ENCODE data around the gene TRAPPC2L.
"Not testable (repeated sequence)": the region's sequence is repeated elsewhere in the genome, so short reads cannot be mapped to it uniquely, and the experiment has no call there.

TRAPPC2L gene

DNA sequence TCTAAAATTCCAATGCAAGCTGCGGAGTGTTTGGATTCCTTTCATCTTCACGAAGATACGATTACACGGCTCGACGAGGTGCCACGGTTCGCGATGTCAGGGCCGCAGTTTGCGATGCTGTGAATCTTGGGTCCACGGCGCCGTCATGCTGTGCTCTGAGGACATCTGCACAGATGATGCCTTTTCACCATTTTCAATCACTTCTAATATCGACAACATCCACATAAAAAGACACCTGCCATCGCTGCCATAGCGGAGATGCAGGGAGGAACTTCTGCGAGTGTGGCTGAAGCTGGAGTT, 38.4 kb upstream of the TRAPPC2L start:
- no peak for DNase-seq (ENCODE audit: low read depth, low spot score)

DNA sequence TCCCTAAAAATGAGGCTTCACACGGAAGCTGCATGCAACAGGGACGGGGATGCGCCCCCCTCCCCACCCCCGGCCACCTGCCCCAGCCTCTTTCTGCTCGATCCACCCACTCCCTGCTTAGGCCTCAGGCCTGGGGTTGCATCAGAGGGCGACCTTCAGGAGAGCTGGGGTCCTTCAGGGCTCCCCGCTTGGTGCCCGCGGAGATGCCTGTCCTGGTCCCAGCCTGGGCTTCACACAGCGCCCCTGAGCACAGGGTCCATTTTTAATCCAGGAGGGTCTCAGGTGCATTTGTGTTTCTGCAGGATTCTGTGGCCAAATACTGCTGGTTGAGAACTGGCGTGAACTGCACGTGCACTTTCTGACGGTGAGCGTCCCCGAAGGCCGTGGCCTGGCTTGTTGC, 37.8 kb upstream of the TRAPPC2L start:
- DNase-seq (ENCODE audit: low read depth, low spot score), result no peak

DNA sequence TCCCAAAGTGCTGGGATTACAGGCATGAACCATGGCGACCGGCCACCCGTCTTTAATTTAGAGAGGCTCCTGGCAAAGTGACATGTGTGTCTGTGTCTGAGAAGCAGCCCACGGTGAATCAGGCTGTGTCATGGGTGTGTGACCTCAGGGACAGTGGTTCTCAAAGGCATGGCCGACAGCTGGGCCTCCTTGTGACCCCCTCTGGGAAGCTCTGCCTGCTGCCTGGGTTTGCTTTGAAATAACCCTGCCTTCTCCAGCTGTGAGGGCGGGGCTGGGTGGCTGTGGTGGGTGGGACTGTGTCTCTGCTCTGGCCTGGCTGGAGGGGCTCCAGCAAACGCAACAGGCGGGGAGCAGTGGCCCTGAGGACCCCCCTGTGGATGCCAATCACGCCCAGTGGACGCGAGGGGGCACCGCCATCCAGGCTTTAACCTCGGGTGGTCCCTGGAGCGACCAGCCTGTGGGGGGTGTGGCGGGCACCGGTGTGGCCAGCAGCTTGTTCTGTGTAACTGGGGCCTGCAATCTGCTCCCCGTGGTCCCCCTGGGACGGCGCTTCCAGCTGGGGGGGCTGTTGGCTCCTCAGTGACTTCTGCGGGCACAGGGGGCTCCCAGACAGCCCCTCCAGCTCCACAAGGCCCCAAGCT, 36.4 kb upstream of the TRAPPC2L start:
- DNase-seq (ENCODE audit: low read depth, low spot score), result no peak

DNA sequence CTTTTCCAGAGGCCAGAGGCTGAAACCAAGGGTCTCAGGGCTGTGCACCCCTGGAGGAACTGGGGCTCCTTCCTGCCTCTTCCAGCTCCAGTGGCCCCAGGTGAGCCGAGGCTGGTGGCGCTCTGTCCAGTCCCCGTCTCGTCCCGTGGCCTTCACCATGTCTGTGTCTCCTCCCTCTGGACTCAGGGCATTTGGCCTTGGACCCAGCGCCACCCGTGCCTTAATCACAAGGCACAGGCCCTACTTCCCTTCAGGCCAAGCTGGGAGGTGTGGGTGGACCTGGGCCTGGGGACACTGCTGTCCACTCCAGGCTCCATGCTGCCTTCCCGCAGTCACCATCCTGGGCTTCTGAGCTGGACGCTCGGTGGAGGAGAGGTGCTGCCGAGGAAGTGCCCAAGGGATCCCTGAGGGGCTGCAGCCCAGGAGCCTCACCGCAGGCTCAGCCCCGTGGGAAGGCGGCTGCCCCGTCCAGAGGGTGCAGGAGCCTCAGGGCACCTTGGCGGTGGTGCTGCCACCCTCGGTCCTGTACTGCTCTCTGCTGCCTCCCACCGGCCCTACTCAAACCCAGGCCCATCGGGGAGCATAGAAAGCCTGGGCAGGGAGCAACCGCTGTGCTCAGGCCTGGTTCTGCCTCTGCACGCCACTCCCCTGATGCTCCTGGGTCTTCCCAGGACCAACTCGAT, 35.6 kb upstream of the TRAPPC2L start:
- no peak for DNase-seq (ENCODE audit: low read depth, low spot score)

DNA sequence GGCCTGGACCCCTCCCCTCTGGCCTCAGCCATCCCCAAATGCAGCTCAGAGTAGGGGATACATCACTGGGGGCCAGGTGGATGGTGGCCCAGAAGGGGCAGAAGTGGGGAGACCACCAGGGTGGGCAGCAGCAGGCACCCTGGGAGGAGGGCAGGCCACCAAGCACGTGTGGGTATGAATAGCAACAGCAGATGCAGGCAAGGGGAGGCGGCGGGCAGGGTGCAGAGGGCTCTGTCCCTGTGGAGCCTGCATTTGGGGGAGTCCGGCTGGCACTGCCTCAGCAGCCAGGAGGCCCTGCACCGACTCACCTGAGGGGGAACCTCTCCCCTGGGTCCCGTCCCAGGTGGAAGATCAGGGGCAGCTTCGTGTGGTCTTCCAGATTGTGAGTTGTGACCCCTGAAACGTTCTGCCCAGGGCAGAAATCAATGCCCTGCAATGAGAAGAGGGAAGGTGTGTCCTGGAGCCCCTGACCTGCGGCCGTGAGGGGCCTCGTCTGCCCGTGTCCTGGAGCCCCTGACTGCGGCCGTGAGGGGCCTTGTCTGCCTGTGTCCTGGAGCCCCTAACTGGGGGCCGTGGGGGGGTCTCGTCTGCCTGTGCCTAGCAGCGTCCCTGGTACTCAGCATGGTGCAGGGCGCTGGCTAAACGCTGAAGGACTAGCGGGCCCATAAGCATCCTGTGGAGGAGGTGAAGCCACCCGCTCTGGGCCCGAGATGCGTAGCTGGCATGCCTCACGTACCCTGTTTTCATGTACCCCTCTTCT, 34.5 kb upstream of the TRAPPC2L start:
- DNase-seq (ENCODE audit: low read depth, low spot score), result no peak

DNA sequence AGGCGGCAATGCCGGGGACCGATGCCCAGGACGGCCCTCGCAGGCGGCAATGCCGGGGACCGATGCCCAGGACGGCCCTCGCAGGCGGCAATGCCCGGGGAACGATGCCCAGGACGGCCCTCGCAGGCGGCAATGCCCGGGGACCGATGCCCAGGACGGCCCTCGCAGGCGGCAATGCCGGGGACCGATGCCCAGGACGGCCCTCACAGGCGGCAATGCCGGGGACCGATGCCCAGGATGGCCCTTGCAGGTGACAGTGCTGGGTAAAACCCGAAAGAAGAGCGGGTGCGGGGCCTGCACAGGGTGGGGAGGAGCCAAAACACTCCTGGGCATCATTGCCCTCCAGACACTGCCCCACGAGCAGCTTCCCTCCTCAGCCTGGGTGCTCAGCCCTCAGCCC, 33.3 kb upstream of the TRAPPC2L start:
- DNase-seq (ENCODE audit: low read depth, low spot score), result not testable (repeated sequence)

DNA sequence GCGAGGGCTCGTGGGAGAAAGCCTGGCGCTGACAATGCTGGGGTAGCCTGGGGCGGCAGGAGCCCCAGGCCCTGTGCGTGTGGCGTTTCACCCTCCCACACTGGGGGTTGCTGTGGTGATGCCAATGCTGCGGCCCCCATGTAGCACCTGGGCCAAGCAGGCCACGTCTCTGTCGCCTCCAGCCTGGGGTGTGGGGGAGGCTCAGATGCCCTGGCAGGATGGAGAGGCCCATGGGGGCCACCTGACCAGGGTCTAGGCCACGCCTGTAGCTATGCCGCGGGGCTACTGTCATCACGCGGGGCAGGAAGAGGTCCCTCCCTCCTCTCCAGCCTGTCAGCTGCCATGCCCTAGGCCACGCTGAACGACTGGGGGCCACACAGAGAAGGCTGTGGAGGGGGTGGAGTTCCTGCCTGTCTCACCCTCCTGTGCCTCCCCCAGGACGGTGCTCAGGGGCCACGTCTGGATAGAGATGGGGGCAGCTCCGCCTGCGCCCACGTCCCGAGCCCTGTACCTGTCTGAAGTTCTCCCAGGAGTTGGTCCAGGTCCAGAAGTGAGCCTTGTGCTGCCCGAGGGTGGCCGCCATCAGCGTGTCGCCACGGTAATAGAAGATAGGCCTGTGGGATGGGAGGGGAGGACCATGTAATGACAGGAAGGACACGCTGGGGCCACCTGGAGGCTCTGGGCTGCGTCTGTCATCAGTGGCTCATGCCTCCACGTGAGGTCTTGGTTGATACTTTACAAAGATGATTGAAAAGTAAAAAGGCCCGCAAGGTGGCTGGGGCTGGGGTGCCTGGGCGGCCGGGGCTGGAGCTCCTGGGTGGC, 32.5 kb upstream of the TRAPPC2L start:
- no peak for DNase-seq (ENCODE audit: low read depth, low spot score)

DNA sequence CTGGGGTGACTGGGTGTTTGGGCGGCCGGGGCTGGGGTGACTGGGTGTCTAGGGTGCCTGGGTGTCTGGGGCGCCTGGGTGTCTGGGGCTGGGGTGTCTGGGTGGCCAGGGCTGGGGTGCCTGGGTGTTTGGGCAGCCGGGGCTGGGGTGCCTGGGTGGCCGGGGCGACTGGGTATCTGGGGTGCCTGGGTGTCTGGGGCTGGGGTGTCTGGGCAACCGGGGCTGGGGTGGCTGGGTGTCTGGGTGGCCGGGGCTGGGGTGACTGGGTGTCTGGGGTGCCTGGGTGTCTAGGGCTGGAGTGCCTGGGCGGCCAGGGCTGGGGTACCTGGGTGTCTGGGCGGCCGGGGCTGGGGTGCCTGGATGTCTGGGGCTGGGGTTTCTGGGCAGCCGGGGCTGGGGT, 31.8 kb upstream of the TRAPPC2L start:
- DNase-seq (ENCODE audit: low read depth, low spot score), result no peak

DNA sequence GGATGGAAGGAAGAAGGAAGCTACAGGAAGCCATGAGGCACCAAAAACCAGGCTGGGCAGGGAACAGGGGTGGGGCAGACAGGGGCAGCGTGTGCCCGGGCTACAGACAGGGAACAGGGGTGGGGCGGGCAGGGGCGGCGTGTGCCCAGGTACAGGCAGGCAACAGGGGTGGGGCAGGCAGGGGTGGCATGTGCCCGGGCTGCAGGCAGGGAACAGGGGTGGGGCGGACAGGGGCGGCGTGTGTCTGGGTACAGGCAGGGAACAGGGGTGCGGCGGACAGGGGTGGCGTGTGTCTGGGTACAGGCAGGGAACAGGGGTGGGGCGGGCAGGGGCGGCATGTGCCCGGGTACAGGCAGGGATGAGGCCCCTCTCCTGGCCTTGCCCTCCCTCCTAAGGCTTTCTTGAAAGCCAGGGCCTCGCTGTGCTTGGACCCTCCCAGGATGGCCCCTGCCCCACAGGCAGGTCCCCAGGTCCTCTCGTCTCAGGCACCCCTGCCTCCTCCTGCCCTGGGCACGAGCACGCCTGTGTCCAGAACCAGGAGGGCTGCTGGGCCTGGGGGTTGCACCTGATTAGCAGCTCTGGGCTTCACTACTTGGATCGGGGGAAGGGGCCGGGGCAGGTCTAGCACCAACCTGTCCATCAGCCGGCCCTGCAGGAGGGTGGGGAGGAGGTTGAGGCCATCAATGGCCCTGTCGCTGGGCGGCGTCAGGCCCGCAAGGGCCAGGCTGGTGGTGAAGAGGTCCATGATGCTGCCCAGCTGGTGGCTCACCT, 30.7 kb upstream of the TRAPPC2L start:
- DNase-seq (ENCODE audit: low read depth, low spot score), result no peak

DNA sequence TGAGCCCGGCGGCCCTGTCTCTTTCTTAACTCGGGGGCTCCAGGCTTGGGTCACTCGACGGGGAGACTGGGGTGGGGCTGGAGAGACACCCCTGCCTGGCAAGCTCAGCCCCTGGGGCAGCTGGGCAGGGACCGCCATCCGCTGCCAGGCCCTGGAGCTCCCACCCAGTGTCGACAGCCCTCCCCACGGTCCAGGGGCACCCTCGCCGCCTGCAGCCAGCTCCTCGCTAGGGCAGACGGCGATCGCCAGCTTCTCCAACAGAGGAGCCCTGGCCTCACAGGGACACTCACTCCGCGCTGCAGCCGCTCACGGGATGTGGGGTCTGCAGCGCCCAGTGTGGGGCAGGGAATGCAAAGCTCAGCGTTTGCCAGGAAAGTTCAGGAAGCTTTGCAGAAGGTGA, 29.2 kb upstream of the TRAPPC2L start:
- DNase-seq (ENCODE audit: low read depth, low spot score), result no peak

DNA sequence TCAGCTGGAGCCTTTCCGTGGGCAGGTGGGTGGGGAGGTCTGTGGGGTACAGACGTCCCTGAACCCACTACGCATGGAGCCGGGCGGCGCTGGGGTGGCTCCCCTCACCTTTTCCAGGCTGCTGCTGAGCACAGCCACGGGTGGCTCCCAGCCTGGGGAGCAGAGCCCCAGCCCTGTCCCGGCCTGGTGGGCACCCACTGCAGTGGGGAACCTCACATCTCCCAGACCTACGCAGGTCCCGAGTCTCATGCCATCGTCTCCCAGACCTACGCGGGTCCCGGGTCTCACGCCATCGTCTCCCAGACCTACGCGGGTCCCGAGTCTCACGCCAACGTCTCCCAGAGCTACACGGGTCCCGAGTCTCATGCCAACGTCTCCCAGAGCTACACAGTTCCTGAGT, 28.2 kb upstream of the TRAPPC2L start:
- DNase-seq (ENCODE audit: low read depth, low spot score), result no peak

DNA sequence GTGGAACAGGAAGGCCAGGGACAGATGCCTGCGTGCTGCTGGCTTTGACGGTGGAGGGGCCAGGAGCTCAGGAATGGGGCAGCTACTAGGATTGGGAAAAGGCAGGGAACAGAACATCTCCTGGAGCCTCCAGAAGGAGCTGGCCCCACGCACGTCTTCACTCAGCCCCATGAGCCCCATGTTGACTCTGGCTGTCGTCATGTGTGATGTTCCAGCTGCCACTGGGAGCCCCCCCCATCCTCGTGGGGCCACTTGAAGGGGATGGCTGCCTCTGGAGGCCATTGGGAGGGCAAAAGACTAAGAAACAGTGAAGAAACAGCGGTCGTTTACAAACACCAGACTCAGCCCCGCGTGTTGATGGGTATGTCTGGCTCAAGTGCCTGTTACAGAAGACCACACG, 26.7 kb upstream of the TRAPPC2L start:
- no peak for DNase-seq (ENCODE audit: low read depth, low spot score)

DNA sequence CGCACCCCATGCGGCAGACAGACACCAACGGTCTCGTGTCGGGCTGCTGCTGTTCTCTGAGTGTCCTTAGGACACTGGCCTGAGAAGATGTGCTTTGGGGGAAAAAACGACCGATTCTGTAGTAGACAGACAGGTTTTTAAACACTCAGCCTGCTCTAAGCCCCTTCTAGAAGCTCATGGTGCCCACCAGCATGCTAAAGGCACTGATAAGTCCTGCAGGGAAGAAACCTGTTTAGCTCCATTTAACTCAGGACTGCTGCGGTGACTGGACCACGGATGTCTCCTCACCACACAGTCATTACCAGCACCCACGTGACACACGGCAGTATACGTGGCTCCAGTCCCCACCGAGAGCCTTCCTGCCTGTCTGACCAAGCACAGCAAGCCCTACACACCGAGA, 26.1 kb upstream of the TRAPPC2L start:
- no peak for DNase-seq (ENCODE audit: low read depth, low spot score)

DNA sequence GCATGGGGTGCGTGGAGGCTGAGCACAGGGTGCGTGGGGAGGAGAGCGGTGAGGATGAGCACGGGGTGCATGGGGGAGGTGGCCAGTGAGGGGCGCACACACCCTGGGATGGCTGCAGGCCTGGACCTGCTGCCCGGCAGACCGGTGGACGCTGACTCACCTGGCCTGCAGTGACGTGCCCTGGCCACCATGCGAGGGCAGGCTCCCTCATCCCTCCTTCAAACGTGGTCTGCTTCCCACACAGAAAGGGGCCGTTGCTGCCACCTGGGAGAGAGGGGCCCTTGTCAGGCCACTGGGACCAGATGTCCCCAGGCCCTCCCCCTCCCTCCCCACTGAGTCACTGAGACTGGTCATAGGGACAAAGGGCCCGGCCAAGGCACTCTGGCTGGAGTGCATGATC, 25.1 kb upstream of the TRAPPC2L start:
- no peak for DNase-seq (ENCODE audit: low read depth, low spot score)

DNA sequence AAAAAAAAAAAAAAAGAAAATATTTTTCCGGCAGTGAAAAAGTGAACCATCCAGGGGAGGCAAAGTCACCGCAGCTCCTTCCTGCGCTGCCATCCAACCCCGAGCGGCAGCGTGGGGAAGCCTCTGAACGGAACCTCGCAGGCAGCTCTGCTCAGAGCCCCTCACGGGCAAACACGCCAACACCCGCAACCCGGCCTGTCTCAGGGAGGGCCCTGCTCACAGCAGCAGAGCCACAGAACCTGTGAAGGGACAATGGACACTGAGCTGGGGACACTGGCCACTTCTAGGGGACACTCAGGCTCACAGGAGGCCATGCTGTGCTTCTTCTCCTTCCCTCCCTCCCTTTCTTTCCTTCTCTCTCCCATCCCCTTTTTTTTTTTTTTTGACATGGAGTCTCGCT, 23.8 kb upstream of the TRAPPC2L start:
- no peak for DNase-seq (ENCODE audit: low read depth, low spot score)

DNA sequence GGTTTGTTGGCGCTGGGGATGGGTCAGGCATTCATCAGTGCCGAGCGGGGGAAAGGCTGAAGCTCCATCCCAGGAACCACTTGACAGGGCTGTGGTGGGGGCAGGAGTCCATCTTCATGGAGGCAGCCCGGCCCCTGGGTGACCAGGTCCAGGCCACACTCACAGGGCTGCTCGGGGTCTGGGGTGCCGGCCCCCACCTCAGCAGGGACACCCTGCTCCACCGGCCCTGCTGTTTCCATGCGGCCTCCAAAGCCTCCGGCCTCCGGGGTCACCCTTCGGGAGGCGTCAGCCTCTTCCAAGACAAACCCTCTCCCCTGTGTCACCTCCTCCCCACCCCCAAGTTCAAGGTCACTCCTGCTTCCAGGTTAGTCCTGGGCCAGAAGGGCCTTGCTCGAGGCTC, 22.3 kb upstream of the TRAPPC2L start:
- DNase-seq (ENCODE audit: low read depth, low spot score), result no peak

DNA sequence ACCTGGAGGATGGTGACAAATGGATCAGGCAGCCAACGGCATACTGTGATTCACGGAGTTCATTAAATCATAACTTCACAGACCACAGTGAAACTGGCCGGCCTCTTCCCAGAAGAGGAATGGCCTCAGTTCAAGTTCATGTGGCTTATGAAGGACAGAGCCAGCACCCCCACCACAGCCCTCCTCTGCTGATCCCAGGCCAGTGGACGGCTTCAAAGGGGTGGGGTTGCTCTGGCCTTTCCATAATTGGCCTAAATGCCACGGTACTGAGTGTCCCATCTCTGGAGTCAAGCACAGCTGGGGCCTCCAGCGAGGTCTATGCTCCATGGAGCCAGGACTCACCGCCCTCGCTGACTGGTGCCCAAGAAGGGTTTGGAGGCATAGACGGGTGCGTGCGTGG, 21.5 kb upstream of the TRAPPC2L start:
- no peak for DNase-seq (ENCODE audit: low read depth, low spot score)

DNA sequence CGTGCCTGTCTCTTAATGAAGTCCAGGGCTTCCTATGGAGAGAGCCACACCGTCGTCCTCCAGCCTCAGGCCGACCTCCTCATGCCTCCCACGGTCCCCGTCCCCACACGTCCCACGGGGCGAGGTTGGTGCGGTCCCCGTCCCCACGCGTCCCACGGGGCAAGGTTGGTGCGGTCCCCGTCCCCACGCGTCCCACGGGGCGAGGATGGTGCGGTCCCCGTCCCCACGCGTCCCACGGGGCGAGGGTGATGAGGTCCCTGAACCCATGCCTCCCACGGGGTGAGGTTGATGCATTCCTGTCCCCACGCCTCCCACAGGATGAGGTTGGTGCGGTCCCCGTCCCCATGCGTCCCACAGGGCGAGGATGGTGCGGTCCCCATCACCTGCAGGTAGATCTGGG, 21.1 kb upstream of the TRAPPC2L start:
- no peak for DNase-seq (ENCODE audit: low read depth, low spot score)

DNA sequence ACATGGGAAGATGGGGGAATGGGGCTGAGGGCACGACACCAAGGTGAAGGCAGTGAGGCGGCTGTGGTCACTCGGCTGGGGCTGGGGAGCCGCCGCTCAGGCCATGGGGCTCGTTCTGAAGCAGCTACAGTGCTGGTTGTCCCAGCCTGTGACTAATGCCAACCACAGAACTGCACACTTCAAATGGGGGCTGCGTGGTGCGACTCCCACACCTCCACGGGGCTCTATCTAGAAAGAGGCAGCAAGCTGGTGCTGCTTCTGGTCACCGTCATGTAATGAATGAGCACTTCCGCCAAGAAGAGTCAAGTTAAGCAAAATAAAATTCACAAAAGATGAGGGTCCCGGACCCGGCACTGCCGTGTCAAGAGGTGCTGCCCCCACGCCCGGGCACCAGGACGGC, 20.1 kb upstream of the TRAPPC2L start:
- no peak for DNase-seq (ENCODE audit: low read depth, low spot score)

DNA sequence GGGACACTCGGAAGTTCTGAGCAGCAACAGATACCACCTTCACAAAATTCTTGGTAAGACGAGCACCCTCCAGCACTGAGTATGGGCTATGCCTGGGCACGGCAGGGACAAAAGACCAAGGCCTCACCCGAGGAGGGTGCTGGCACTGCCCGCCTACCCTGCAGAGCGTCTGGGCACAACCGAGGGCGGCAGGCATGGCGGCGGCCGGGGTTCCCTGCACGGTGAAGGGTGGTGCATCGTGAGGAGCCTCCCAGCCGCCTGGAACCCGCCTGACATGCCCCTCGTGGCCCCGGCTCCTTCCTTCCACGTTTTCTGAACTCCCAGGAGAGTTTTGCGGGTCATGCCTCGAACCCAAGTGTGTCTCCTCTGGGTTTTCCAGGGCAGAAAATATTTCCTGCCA, 19.1 kb upstream of the TRAPPC2L start:
- no peak for DNase-seq (ENCODE audit: low read depth, low spot score)

DNA sequence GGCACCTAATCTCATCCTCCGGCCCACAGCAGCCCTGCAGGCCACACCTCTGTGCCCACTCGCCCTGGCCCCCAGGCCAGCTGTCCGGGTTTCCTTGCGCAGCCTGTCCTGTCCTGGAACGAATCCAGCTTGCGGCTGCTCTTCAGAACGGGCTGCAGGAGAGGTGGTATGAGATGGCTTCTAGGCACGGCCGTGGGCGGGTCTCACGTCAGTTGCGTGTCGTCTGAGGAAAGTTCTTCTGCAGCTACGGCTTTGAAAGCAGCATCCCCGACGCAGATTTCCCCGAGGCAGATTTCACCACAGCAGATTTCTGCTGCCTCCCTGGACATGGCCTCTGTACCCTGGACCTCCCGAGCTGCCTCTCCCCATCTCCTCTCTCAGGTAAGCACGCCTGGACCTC, 18.4 kb upstream of the TRAPPC2L start:
- DNase-seq (ENCODE audit: low read depth, low spot score), result no peak

All from iPS DF 19.7 (cell line).